ENCODE measurements around the gene TICRR. TPM values are rescaled to one million over a fixed set of nuclear protein-coding genes. Genes with fewer than 3 reads are reported as not detected.

The TICRR gene
- total and polyA plus RNA-seq, 2 of the 13 experiments (the other 11 are each of a cell fraction or from before 2014, with no cell fraction given) = 4.1 to 14.3 TPM

- peak; percentile 66 for ATAC-seq
- no peaks in the 10 kb centered on the region for H4K20me1 ChIP-seq (ENCODE audit: insufficient read depth, low read length)
- BruUV-seq (replicated peaks) = no TSS peak
- H3K36me3 ChIP-seq (replicated peaks in 1 of 2; ENCODE audit: control insufficient read depth in 1 of 2, insufficient read depth in 2 of 2, low read length in 2 of 2) = no peaks in the 10 kb centered on the region
- ChIA-PET CTCF (ENCODE audit: low intra/inter-chr PET ratio, low total read pairs) (no interaction called here), POLR2A (no interaction called here)
- peak; percentile 25 for DNase-seq (ENCODE audit: low spot score)
- H3K27ac ChIP-seq (ENCODE audit: extremely low read length, insufficient read depth, low read length) = no peak overlapping the region
- H3K4me2 ChIP-seq (ENCODE audit: low read depth, low read length) = no peak overlapping the region
- no peaks in the 10 kb centered on the region for H3K9me3 ChIP-seq (ENCODE audit: low read length)
- no peak overlapping the region for H3K4me3 ChIP-seq (replicated peaks in 1 of 3; ENCODE audit: insufficient read depth in 1 of 3, low read depth in 2 of 3, low read length in 3 of 3)
- in situ Hi-C loops (cut with HindIII; ENCODE audit: extremely low pct_ligation_motif_present, low pct_unique_long_range_greater_than_20kb) = no loop called here
- no peaks in the 10 kb centered on the region for H3K27me3 ChIP-seq (ENCODE audit: control insufficient read depth in 1 of 2, insufficient read depth in 2 of 2, low read length in 2 of 2)
- intact Hi-C loops (cut with micrococcal nuclease; ENCODE audit: unreplicated experiment) = loop anchor here (10.0 kb wide), 1 partner anchor 178 kb away; the partner anchor contains the start of gene RHCG
- peaks cover 29% of the 10 kb centered on the region for H3K4me1 ChIP-seq (ENCODE audit: insufficient read depth, low read length)
- 80% methylated on average over 5 of the region's 12 CpGs for WGBS (ENCODE audit: low lambda C conversion rate)
- TF ChIP-seq ZFP91 (CRISPR knock-in tag; IDR thresholded peaks at IDR 0.05; ENCODE audit: borderline replicate concordance) = 0 out of 2 replicates have a peak, but pooled peaks have one; percentile 16
- TF ChIP-seq ZNF549 (CRISPR knock-in tag; IDR thresholded peaks at IDR 0.05) = no peak
- TF ChIP-seq ZBTB33 (CRISPR knock-in tag; IDR thresholded peaks at IDR 0.05) = peak; percentile 99
- TF ChIP-seq RAD21 (CRISPR knock-in tag; IDR thresholded peaks at IDR 0.05) = 0 out of 2 replicates have a peak, but pooled peaks have one; percentile 28
- TF ChIP-seq ZNF563 (CRISPR knock-in tag; IDR thresholded peaks at IDR 0.05) = peak; percentile 88
- TF ChIP-seq MTA1 (CRISPR knock-in tag; IDR thresholded peaks at IDR 0.05; ENCODE audit: borderline replicate concordance) = 0 out of 2 replicates have a peak, but pooled peaks have one; percentile 21
- no peak for TF ChIP-seq HNF1B (CRISPR knock-in tag; IDR thresholded peaks at IDR 0.05)
- TF ChIP-seq PHF5A (CRISPR knock-in tag; IDR thresholded peaks at IDR 0.05; ENCODE audit: low read depth, unreplicated experiment) = no peak
- peak; percentile 39 for TF ChIP-seq STAG1 (CRISPR knock-in tag; IDR thresholded peaks at IDR 0.05)
- peak; percentile 60 for TF ChIP-seq CTCF (CRISPR knock-in tag; IDR thresholded peaks at IDR 0.05)
- TF ChIP-seq XRCC5 (optimal IDR thresholded peaks at IDR 0.05; ENCODE audit: low read length) = peak; percentile 24
- 0 out of 2 replicates have a peak, but pooled peaks have one; percentile 13 for TF ChIP-seq ZMYM4 (CRISPR knock-in tag; IDR thresholded peaks at IDR 0.05)
- no peaks in the 10 kb centered on the region for H3K79me2 ChIP-seq (ENCODE audit: insufficient read depth, low read length)
- no peak overlapping the region for H3K9ac ChIP-seq (ENCODE audit: insufficient read depth, low read depth, low read length)
- no peak for FAIRE-seq
- H2AFZ ChIP-seq (ENCODE audit: low read length) = no peak overlapping the region
These were observed 97.9 kb downstream of the TICRR start for GRCh38 chr15:89673165-89673512.
